Osteoblast (primary cell): ENCODE measurements around the gene CTDSP2. TPM values are rescaled to one million over a fixed set of nuclear protein-coding genes. Genes with fewer than 3 reads are reported as not detected.

Experiments
- DNase-seq: peaks from one replicate; pipeline ENCODE4 v3.0.0; 2011; ENCODE audit warnings: low spot score, mixed read lengths; ENCODE audit not compliant: insufficient read length; ENCODE audit errors: missing footprints
- H2AFZ ChIP-seq: 2 replicates; pipeline ENCODE4 v1.6.0; 2011; ENCODE audit warnings: mild to moderate bottlenecking, low read length
- H3K27ac ChIP-seq: 2 replicates; pipeline ENCODE4 v1.5.1; 2011; ENCODE audit warnings: mild to moderate bottlenecking, low read depth, low read length, moderate library complexity
- H3K27me3 ChIP-seq: 2 replicates; pipeline ENCODE4 v1.6.0; 2012; ENCODE audit warnings: mild to moderate bottlenecking, control low read depth, inconsistent platforms, low read length, moderate library complexity; ENCODE audit not compliant: insufficient read depth
- H3K36me3 ChIP-seq: 2 replicates; pipeline ENCODE4 v1.5.1; 2011; ENCODE audit warnings: mild to moderate bottlenecking, low read length, control low read depth, moderate library complexity; ENCODE audit not compliant: insufficient read depth
- H3K4me1 ChIP-seq: 2 replicates; pipeline ENCODE4 v1.5.1; 2011; ENCODE audit warnings: mild to moderate bottlenecking, low read length, control low read depth, moderate library complexity; ENCODE audit not compliant: insufficient read depth
- H3K4me2 ChIP-seq: 2 replicates; pipeline ENCODE4 v1.6.0; 2011; ENCODE audit warnings: mild to moderate bottlenecking, low read length; ENCODE audit not compliant: insufficient read depth
- H3K4me3 ChIP-seq: fragments of 200-600 bp; sonication (generic); 3 replicates; pipeline ENCODE4 v1.5.1; 2012; ENCODE audit warnings: mild to moderate bottlenecking, low read length, inconsistent platforms; ENCODE audit not compliant: insufficient read depth
- H3K79me2 ChIP-seq: 2 replicates; pipeline ENCODE4 v1.6.0; 2012; ENCODE audit warnings: mild to moderate bottlenecking, low read length, control low read depth, inconsistent platforms; ENCODE audit not compliant: insufficient read depth
- H3K9me3 ChIP-seq: 2 replicates; pipeline ENCODE4 v1.5.1; 2011; ENCODE audit warnings: low read depth, low read length, control low read depth
- H4K20me1 ChIP-seq: 2 replicates; pipeline ENCODE4 v1.6.0; 2012; ENCODE audit warnings: mild to moderate bottlenecking, low read length, control low read depth; ENCODE audit not compliant: insufficient read depth
- total RNA-seq: library from RNA; depleted of rRNA; stranded (reverse); fragments of >200 nt; gene quantifications from 2 replicates; pipeline ENCODE4 v1.2.3, GENCODE V29; 2012
- TF ChIP-seq, protein P1 (sequence below): IDR thresholded peaks from 2 replicates; pipeline ENCODE4 v1.5.1; 2011; ENCODE audit warnings: mild to moderate bottlenecking, low read depth, low read length, moderate library complexity; ENCODE audit errors: extremely low read depth

Gene CTDSP2
- total RNA-seq, 1 donor, result 116 TPM

DNA sequence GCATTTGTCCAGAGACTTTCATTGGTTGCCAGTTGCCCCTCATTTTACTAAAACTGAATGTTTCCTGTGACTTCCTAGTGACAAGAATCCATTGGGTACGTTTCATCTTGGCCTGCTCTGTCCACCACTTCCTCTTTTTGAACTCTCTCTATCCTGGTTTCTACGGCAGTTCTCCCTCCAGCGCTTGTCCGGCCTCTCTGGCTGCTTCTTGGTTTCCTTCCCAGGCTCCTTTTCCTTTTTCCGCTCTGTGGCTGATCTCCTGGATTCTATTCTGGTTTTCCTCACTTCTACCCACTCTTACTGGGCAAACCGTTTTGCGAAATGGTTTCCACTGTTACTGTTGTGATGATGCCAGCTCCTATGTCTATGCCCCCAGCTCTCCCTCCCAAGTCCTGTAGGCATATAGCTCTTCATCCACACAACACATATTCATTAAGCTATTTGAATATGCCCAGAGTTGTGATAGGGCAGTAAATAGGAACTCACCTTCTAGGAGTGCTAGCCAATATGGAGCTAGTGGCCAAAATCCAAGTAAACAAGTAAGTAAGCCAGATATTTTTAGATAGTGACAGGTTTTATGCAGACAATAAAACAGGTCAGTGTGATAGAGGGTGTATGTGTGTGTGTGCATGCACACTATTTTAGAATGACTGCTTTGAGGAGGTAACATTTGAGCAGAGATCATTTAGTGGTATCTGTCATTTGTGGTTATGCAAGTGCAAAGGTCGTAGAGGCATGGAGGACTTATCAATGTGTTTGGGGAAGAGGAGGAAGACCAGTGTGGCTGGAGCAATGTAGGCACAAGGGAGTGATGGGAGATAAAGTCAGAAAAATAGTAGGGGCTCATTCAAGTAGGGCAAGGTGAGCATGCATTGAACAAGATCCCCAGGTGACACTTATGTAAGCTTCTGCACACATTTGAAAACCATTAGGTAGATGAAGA lies 27.9 kb upstream of the CTDSP2 start:
- Histone ChIP-seq H3K4me1 (peaks cover 7% of the 10 kb centered on the region), H4K20me1 (no peaks in the 10 kb centered on the region), H3K9me3 (no peaks in the 10 kb centered on the region), H3K36me3 (no peaks in the 10 kb centered on the region), H3K27ac (no peak overlapping the region), H2AFZ (peak overlapping the region; percentile 61), H3K27me3 (no peaks in the 10 kb centered on the region), H3K4me3 (no peak overlapping the region), H3K4me2 (no peak overlapping the region), H3K79me2 (no peaks in the 10 kb centered on the region)
- TF ChIP-seq, protein P1, sequence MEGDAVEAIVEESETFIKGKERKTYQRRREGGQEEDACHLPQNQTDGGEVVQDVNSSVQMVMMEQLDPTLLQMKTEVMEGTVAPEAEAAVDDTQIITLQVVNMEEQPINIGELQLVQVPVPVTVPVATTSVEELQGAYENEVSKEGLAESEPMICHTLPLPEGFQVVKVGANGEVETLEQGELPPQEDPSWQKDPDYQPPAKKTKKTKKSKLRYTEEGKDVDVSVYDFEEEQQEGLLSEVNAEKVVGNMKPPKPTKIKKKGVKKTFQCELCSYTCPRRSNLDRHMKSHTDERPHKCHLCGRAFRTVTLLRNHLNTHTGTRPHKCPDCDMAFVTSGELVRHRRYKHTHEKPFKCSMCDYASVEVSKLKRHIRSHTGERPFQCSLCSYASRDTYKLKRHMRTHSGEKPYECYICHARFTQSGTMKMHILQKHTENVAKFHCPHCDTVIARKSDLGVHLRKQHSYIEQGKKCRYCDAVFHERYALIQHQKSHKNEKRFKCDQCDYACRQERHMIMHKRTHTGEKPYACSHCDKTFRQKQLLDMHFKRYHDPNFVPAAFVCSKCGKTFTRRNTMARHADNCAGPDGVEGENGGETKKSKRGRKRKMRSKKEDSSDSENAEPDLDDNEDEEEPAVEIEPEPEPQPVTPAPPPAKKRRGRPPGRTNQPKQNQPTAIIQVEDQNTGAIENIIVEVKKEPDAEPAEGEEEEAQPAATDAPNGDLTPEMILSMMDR, result no peak
- DNase-seq, result peak; percentile 25

DNA sequence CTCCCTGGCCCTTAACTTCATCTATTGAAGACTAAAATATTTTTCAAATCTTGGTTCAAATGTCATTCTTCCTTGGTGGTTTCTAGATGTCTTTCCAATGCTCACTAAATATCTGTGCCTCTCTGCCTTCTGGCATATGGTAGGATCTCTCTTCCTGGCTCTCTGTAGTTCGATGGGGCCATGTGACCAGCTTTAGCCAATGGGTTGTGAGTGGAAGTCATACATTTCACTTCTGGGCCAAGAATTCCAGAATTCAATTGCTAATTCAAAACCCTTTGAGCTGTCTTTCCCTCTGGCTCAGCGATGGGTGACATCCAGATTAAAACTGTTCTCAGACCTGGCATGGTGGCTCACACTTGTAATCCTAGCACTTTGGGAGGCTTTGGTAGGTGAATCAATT lies 25.8 kb upstream of the CTDSP2 start:
- H2AFZ ChIP-seq, result no peak overlapping the region
- H3K4me2 ChIP-seq, result no peak overlapping the region
- peaks cover 7% of the 10 kb centered on the region for H3K4me1 ChIP-seq
- H3K79me2 ChIP-seq, result no peaks in the 10 kb centered on the region
- no peaks in the 10 kb centered on the region for H3K36me3 ChIP-seq
- H4K20me1 ChIP-seq, result no peaks in the 10 kb centered on the region
- H3K4me3 ChIP-seq, result no peak overlapping the region
- H3K27ac ChIP-seq, result no peak overlapping the region
- H3K27me3 ChIP-seq, result no peaks in the 10 kb centered on the region
- TF ChIP-seq, protein P1, result no peak
- peak; percentile 53 for DNase-seq
- H3K9me3 ChIP-seq, result no peaks in the 10 kb centered on the region

DNA sequence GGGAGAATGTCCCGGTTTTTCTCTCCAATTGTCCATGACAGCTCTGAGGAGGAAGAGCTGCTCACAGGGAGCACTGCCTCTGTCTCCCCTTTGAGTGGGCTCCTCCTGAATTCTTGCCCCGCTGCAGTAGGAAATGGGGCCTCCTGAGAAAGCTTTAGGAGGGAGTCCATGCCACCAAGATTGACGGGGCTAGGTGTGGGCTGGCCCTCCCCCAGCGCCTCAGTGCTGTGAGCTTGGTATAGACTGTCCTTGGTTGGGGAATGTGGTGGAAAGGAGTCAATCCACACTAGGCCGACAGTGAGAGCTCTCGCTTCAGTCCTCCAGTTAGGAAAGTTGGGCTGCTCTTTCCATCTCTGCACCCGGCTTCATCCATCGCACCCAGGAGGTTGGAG lies 23.4 kb upstream of the CTDSP2 start:
- Histone ChIP-seq H3K79me2 (no peaks in the 10 kb centered on the region), H3K9me3 (no peaks in the 10 kb centered on the region), H3K4me3 (no peak overlapping the region), H3K36me3 (no peaks in the 10 kb centered on the region), H3K4me2 (no peak overlapping the region), H3K4me1 (peaks cover 8% of the 10 kb centered on the region), H3K27me3 (no peaks in the 10 kb centered on the region), H2AFZ (no peak overlapping the region), H4K20me1 (no peaks in the 10 kb centered on the region), H3K27ac (no peak overlapping the region)
- DNase-seq, result peak; percentile 27
- TF ChIP-seq, protein P1, result no peak

DNA sequence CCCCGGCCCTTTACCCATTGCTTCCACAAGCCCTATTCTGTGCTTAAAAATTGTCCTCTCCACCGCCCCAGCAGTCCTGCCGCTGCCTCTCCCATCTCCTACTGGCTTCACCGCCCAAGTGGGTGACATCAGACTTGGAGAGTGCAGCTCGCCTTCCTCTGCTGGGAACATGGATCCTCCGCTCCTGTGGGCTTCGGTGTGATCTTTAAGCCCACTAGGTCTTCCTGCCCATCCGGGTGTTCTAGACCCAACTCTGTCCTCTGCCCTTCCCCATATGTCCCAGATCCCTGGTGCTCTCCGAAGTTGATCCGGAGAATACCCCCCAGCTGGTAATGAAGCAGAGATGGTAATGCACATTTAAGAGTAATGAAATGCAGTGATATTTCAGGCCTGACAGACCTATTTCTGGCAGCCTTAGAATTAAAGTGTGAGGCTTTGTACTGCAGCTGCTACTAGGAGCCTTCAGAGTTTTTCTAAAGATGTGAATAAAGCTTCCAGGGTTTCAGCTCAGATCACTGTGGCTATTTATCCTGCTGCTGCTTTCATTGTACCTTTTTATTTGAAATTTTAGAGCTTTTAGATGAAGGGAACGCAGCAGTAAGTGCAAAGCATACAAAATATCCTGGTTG lies 22.9 kb upstream of the CTDSP2 start:
- Histone ChIP-seq H3K4me3 (no peak overlapping the region), H3K27ac (no peak overlapping the region)
- TF ChIP-seq, protein P1, result no peak

More for the DNA sequence above, 22.9 kb upstream of the CTDSP2 start:
- Histone ChIP-seq H3K79me2 (no peaks in the 10 kb centered on the region), H2AFZ (peak overlapping the region; percentile 8), H3K9me3 (no peaks in the 10 kb centered on the region), H4K20me1 (no peaks in the 10 kb centered on the region), H3K4me2 (no peak overlapping the region), H3K27me3 (no peaks in the 10 kb centered on the region), H3K36me3 (no peaks in the 10 kb centered on the region), H3K4me1 (peaks cover 13% of the 10 kb centered on the region)
- peak; percentile 74 for DNase-seq
